Measurements from ENCODE around the gene NAALADL2. TPM values are rescaled to one million over a fixed set of nuclear protein-coding genes. Genes with fewer than 3 reads are reported as not detected.
"Not testable (repeated sequence)": the region's sequence is repeated elsewhere in the genome, so short reads cannot be mapped to it uniquely, and the experiment has no call there.

NAALADL2 gene
- total RNA-seq, 1 donor from 2014 or later: 12.5 TPM

DNA sequence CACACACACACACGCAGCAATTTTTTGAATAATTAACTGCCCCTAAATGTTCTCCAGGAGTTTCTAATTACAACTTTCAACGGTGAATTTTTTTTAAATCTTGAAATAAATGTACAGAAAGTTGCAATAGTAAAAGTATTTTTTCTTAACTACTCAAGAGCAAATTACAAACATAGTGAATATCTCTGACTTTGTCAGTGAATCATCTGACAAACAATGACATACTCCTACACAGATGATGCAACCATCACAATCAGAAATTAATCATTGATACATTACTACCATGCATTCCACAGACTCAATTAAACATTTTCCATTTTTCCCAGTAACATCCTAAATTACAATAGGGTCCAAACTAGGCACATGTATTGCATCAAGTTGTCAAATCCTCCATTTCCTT, 597.3 kb downstream of the NAALADL2 start:
- no peak overlapping the region for H3K4me3 ChIP-seq
- no peaks in the 10 kb centered on the region for H3K4me1 ChIP-seq
- intact Hi-C loops (cut with DNase I): no loop called here
- H3K27ac ChIP-seq: no peak overlapping the region
- no peak for DNase-seq (ENCODE audit: extremely low spot score in 2 of 2)
- no peaks in the 10 kb centered on the region for H3K9me3 ChIP-seq
- no peaks in the 10 kb centered on the region for H3K36me3 ChIP-seq
- no peaks in the 10 kb centered on the region for H3K27me3 ChIP-seq
- TF ChIP-seq, protein P1, sequence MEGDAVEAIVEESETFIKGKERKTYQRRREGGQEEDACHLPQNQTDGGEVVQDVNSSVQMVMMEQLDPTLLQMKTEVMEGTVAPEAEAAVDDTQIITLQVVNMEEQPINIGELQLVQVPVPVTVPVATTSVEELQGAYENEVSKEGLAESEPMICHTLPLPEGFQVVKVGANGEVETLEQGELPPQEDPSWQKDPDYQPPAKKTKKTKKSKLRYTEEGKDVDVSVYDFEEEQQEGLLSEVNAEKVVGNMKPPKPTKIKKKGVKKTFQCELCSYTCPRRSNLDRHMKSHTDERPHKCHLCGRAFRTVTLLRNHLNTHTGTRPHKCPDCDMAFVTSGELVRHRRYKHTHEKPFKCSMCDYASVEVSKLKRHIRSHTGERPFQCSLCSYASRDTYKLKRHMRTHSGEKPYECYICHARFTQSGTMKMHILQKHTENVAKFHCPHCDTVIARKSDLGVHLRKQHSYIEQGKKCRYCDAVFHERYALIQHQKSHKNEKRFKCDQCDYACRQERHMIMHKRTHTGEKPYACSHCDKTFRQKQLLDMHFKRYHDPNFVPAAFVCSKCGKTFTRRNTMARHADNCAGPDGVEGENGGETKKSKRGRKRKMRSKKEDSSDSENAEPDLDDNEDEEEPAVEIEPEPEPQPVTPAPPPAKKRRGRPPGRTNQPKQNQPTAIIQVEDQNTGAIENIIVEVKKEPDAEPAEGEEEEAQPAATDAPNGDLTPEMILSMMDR (IDR thresholded peaks at IDR 0.05): no peak
- no peak for TF ChIP-seq POLR2AphosphoS5 (IDR thresholded peaks at IDR 0.05; ENCODE audit: insufficient read depth in 1 of 2, low read depth in 1 of 2)
- TF ChIP-seq POLR2A (IDR thresholded peaks at IDR 0.05): no peak

DNA sequence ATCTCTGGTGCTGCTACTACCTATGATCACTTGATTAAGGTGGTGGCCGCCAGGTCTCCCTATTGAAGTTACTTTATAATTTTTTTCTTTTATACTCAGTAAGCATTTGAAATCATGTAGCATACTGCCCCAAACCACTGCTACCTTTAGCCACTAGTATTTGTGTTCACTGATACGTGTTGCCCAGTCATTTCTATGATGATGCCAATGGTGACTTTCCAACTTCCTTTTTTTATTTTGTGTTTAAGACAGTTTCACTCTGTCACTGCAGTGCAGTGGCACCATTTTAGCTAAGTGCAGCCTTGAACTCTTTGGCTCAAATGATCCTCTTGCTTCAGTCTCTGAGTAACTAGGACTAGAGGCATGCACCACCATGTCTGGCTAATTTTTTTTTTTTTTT, 598.2 kb downstream of the NAALADL2 start:
- intact Hi-C loops (cut with DNase I): no loop called here
- H3K27me3 ChIP-seq: no peaks in the 10 kb centered on the region
- no peak for DNase-seq (ENCODE audit: extremely low spot score in 2 of 2)
- H3K4me3 ChIP-seq: no peak overlapping the region
- no peak overlapping the region for H3K27ac ChIP-seq
- no peak for TF ChIP-seq POLR2A (IDR thresholded peaks at IDR 0.05)
- TF ChIP-seq, protein P1 (IDR thresholded peaks at IDR 0.05): no peak
- no peak for TF ChIP-seq POLR2AphosphoS5 (IDR thresholded peaks at IDR 0.05; ENCODE audit: insufficient read depth in 1 of 2, low read depth in 1 of 2)
- H3K4me1 ChIP-seq: no peaks in the 10 kb centered on the region
- H3K9me3 ChIP-seq: no peaks in the 10 kb centered on the region
- no peaks in the 10 kb centered on the region for H3K36me3 ChIP-seq

DNA sequence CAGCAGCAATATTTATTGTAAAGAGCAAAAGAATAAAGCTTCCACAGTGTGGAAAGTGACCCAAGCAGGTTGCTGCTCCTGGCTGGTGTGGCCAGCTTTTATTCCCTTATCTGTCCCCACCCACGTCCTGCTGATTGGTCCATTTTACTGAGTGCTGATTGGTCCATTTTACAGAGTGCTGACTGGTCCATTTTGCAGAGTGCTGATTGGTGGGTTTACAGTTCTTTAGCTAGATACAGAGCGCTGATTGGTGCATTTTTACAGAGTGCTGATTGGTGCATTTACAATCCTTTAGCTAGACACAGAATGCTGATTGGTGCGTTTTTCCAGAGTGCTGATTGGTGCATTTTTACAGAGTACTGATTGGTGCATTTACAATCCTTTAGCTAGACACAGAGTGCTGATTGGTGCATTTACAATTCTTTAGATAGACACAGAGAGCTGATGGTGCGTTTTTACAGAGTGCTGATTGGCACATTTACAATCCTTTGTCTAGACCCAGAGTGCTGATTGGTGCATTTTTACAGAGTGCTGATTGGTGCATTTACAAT, 601.8 kb downstream of the NAALADL2 start:
- H3K36me3 ChIP-seq; H3K9me3 ChIP-seq; H3K4me1 ChIP-seq; H3K27me3 ChIP-seq; H3K27ac ChIP-seq; H3K4me3 ChIP-seq; intact Hi-C loops (cut with DNase I); DNase-seq (ENCODE audit: extremely low spot score in 2 of 2): not testable (repeated sequence)

DNA sequence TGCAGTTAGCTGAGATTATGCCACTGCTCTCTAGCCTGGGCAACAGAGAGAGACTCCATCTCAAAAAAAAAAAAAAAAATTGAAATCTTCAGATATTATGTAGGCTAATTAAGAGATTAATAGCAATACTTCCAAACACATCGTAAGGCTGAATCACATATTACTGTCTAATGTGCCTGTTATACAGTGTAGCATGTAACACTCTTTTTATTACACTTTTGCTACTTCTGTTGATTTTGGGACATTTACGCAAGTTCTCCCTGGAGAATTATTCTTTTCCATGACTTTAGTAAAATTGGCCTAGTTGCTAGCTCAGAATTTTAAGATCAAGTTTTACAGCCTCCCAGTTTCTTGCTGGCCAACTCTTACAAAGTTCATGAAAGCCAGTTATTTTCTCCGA, 605.2 kb downstream of the NAALADL2 start:
- Histone ChIP-seq H3K27ac (no peak overlapping the region), H3K36me3 (no peaks in the 10 kb centered on the region), H3K9me3 (no peaks in the 10 kb centered on the region), H3K27me3 (no peaks in the 10 kb centered on the region), H3K4me1 (no peaks in the 10 kb centered on the region), H3K4me3 (no peak overlapping the region)
- no peak for DNase-seq (ENCODE audit: extremely low spot score in 2 of 2)
- intact Hi-C loops (cut with DNase I): no loop called here
- TF ChIP-seq POLR2AphosphoS5 (IDR thresholded peaks at IDR 0.05; ENCODE audit: insufficient read depth in 1 of 2, low read depth in 1 of 2): no peak
- no peak for TF ChIP-seq POLR2A (IDR thresholded peaks at IDR 0.05)
- TF ChIP-seq, protein P1 (IDR thresholded peaks at IDR 0.05): no peak

DNA sequence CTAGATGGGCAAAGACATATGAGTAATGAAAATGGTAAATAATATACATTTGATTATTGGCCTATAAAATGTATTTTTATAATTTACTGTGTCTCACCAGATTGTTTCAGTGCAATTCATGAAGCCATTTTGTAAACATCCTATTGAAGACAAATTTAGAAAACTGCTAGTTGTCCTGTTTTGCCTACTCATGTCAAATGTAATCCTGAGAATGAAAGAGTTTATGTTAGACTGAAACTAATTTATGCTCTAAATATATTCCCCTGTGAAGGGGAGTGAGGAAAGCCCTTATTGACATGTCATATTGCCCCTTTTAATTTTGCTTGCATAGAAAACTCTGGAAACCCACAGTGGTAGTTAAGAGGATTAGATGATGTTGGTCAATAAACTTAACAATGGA, 610.0 kb downstream of the NAALADL2 start:
- intact Hi-C loops (cut with DNase I): no loop called here
- Histone ChIP-seq H3K27ac (no peak overlapping the region), H3K27me3 (no peaks in the 10 kb centered on the region), H3K4me3 (no peak overlapping the region), H3K9me3 (no peaks in the 10 kb centered on the region), H3K36me3 (no peaks in the 10 kb centered on the region), H3K4me1 (no peaks in the 10 kb centered on the region)
- DNase-seq (ENCODE audit: extremely low spot score in 2 of 2): no peak
- TF ChIP-seq, protein P1 (IDR thresholded peaks at IDR 0.05): no peak
- TF ChIP-seq POLR2A (IDR thresholded peaks at IDR 0.05): no peak

DNA sequence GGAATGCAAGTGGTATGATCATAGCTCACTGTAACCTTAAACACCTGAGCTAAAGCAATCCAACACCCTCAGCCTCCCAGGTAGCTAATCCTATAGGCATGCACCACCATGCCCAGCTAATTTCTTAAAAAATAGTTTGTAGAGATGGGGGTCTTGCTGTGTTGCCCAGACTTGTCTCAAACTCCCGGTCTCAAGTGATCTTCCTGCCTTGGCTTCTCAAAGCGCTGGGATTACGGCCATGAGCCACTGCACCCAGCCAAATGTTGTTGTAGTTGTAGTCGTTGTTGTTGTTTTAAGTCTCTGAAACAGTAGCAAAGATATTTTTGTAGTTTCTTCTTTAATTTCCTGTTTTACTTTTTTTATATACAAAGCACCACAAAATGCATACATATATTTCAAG, 616.6 kb downstream of the NAALADL2 start:
- intact Hi-C loops (cut with DNase I): no loop called here
- Histone ChIP-seq H3K36me3 (no peaks in the 10 kb centered on the region), H3K4me3 (no peak overlapping the region), H3K27me3 (no peaks in the 10 kb centered on the region), H3K9me3 (no peaks in the 10 kb centered on the region), H3K4me1 (no peaks in the 10 kb centered on the region), H3K27ac (no peak overlapping the region)
- TF ChIP-seq, protein P1 (IDR thresholded peaks at IDR 0.05): no peak
- TF ChIP-seq POLR2AphosphoS5 (IDR thresholded peaks at IDR 0.05; ENCODE audit: insufficient read depth in 1 of 2, low read depth in 1 of 2) (no peak), POLR2A (IDR thresholded peaks at IDR 0.05) (no peak)
- no peak for DNase-seq (ENCODE audit: extremely low spot score in 2 of 2)

All from vagina (tissue), 2 donors.